GM12878 (cell line): Measurements from ENCODE around the gene RCAN2.

Experiments
- CHD2 ChIP-seq: IDR thresholded peaks from 2 replicates; pipeline ENCODE4 v1.6.1; 2011; ENCODE audit warnings: low read depth, low read length, improper control_type of control experiment, borderline replicate concordance
- POLR2AphosphoS5 ChIP-seq: IDR thresholded peaks from 2 replicates; pipeline ENCODE4 v1.6.1; 2011; ENCODE audit warnings: mild to moderate bottlenecking, low read length, inconsistent platforms
- TBL1XR1 ChIP-seq: IDR thresholded peaks from 2 replicates; pipeline ENCODE4 v1.6.1; 2012; ENCODE audit warnings: low read depth, low read length, improper control_type of control experiment
- ZBTB11 ChIP-seq: fragments of 450-650 bp; formaldehyde crosslinking; IDR thresholded peaks from 2 replicates; pipeline ENCODE4 v1.5.0; 2022; ENCODE audit warnings: mild to moderate bottlenecking, missing genetic modification characterization
- ZBTB40 ChIP-seq: fragments of 450-650 bp; IDR thresholded peaks from 2 replicates; pipeline ENCODE4 v1.6.1; 2016; ENCODE audit warnings: mild to moderate bottlenecking, moderate library complexity, borderline replicate concordance

GRCh38 chr6:46468403-46469010, 22.7 kb downstream of the RCAN2 start:
- no peak for TF ChIP-seq CHD2
- no peak for TF ChIP-seq TBL1XR1
- TF ChIP-seq ZBTB11, result no peak
- no peak for TF ChIP-seq ZBTB40
- no peak for TF ChIP-seq POLR2AphosphoS5
